GM12878 (cell line): Measurements from ENCODE around the gene TRIM25. TPM values are rescaled to one million over a fixed set of nuclear protein-coding genes. Genes with fewer than 3 reads are reported as not detected.

Source experiments
- ATAC-seq: fragments of 200-7000 bp; cut with Tn5 transposase; 3 replicates; pipeline ENCODE4 v1.9.1; 2020; ENCODE audit warnings: mild to moderate bottlenecking, moderate library complexity
- BruUV-seq: library from RNA; stranded (reverse); fragments of 400-500 nt; replicated peaks from 2 replicates; lab custom pipeline; 2021; lab: Mats Ljungman, UMichigan
- CTCF ChIA-PET: fragments of 300-600 bp; sonication (Branson Sonifier 250); formaldehyde crosslinking; extraction: SDS; loops from one replicate; lab custom pipeline; 2021; ENCODE audit warnings: inconsistent platforms; lab: Yijun Ruan, JAX
- POLR2A ChIA-PET: fragments of 350-600 bp; formaldehyde crosslinking; extraction: SDS; loops from one replicate; lab custom pipeline; 2021; ENCODE audit warnings: inconsistent platforms; lab: Charles Lee
- RAD21 ChIA-PET: fragments of 300-600 bp; sonication (Branson Sonifier 250); formaldehyde crosslinking; loops from one replicate; lab custom pipeline; 2023; ENCODE audit warnings: antibody characterized with exemption; ENCODE audit not compliant: unreplicated experiment; lab: Charles Lee
- SMC1A ChIA-PET: fragments of 300-600 bp; sonication (Branson Sonifier 250); formaldehyde crosslinking; loops from one replicate; lab custom pipeline; 2023; ENCODE audit not compliant: unreplicated experiment, uncharacterized antibody; lab: Charles Lee
- DNase-seq: peaks from one replicate; pipeline ENCODE4 v3.0.0-alpha.2; 2011; ENCODE audit warnings: low read depth, low spot score
- FAIRE-seq: peaks from 3 replicates; lab custom pipeline; 2011; peaks lifted over from hg19 to GRCh38; lab: Jason Lieb, UNC
- H2AFZ ChIP-seq: 2 replicates; pipeline ENCODE4 v1.6.0; 2011; ENCODE audit warnings: low read depth, low read length, control low read depth; ENCODE audit not compliant: control insufficient read depth
- H3K27ac ChIP-seq: 2 replicates; pipeline ENCODE4 v1.5.1; 2011; ENCODE audit warnings: control low read depth; ENCODE audit not compliant: control insufficient read depth, insufficient read depth
- H3K27me3 ChIP-seq, 2 experiments: replicated peaks in 1 of 2; 2 replicates each; pipeline versions ENCODE4 v1.6.0 to v1.6.1; 2011; ENCODE audit warnings: low read length in 1 of 2; ENCODE audit not compliant: control insufficient read depth in 2 of 2, insufficient read depth in 2 of 2
- H3K36me3 ChIP-seq, 2 experiments: 2 replicates each; pipeline ENCODE4 v1.5.1; 2011; ENCODE audit warnings: low read length in 1 of 2; ENCODE audit not compliant: control insufficient read depth in 2 of 2, insufficient read depth in 2 of 2
- H3K4me1 ChIP-seq: 2 replicates; pipeline ENCODE4 v1.6.1; 2011; ENCODE audit warnings: mild to moderate bottlenecking, low read length, moderate library complexity, mixed read lengths; ENCODE audit not compliant: control insufficient read depth, insufficient read depth
- H3K4me2 ChIP-seq: 2 replicates; pipeline ENCODE4 v1.6.0; 2011; ENCODE audit warnings: control low read depth; ENCODE audit not compliant: control insufficient read depth, insufficient read depth
- H3K4me3 ChIP-seq: fragments of 200-600 bp; sonication (generic); 2 replicates; pipeline ENCODE4 v1.5.1; 2016
- H3K79me2 ChIP-seq: 2 replicates; pipeline ENCODE4 v1.6.0; 2011; ENCODE audit warnings: low read length; ENCODE audit not compliant: control insufficient read depth, insufficient read depth
- H3K9ac ChIP-seq: 2 replicates; pipeline ENCODE4 v1.8.0; 2011; ENCODE audit warnings: low read length, control low read depth, mixed read lengths; ENCODE audit not compliant: control insufficient read depth, insufficient read depth
- H3K9me3 ChIP-seq: replicated peaks from 3 replicates; pipeline ENCODE4 v1.5.1; 2011; ENCODE audit warnings: mild to moderate bottlenecking, low read length; ENCODE audit not compliant: control insufficient read depth, insufficient read depth
- H4K20me1 ChIP-seq: 2 replicates; pipeline ENCODE4 v1.6.0; 2011; ENCODE audit not compliant: control insufficient read depth, insufficient read depth
- CBFB ChIP-seq: IDR thresholded peaks from 2 replicates; pipeline ENCODE4 v1.6.1; 2016; ENCODE audit warnings: antibody characterized with exemption, low read depth
- CBX3 ChIP-seq: fragments of 200-600 bp; sonication (generic); IDR thresholded peaks from 2 replicates; pipeline ENCODE4 v1.6.1; 2016; ENCODE audit warnings: low read depth, borderline replicate concordance
- E2F4 ChIP-seq: IDR thresholded peaks from 2 replicates; pipeline ENCODE4 v1.6.1; 2012; ENCODE audit warnings: low read depth, low read length, improper control_type of control experiment
- EP300 ChIP-seq, 2 experiments: fragments of 150-350 bp in 1 of 2; IDR thresholded peaks; 2 replicates each; pipeline ENCODE4 v1.6.1; 2011 to 2012; ENCODE audit warnings: low read depth in 2 of 2, low read length in 2 of 2, borderline replicate concordance in 1 of 2, improper control_type of control experiment in 1 of 2, inconsistent platforms in 1 of 2; ENCODE audit not compliant: control insufficient read depth in 1 of 2
- ESRRA ChIP-seq: IDR thresholded peaks from 2 replicates; pipeline ENCODE4 v1.6.1; 2012; ENCODE audit warnings: mild to moderate bottlenecking, low read length, improper control_type of control experiment
- IRF4 ChIP-seq: IDR thresholded peaks from 2 replicates; pipeline ENCODE4 v1.6.1; 2011; ENCODE audit warnings: low read depth, low read length
- KLF5 ChIP-seq: fragments of 450-650 bp; IDR thresholded peaks from 2 replicates; pipeline ENCODE4 v1.6.1; 2014; ENCODE audit warnings: mild to moderate bottlenecking; ENCODE audit not compliant: partially characterized antibody
- NR2F1 ChIP-seq: fragments of 450-650 bp; conservative IDR thresholded peaks from 2 replicates; pipeline ENCODE4 v1.6.1; 2017; ENCODE audit warnings: mild to moderate bottlenecking
- PML ChIP-seq: IDR thresholded peaks from 2 replicates; pipeline ENCODE4 v1.6.1; 2012; ENCODE audit warnings: low read length, inconsistent platforms
- SKIL ChIP-seq: fragments of 450-650 bp; IDR thresholded peaks from 2 replicates; pipeline ENCODE4 v1.6.1; 2017; ENCODE audit warnings: mild to moderate bottlenecking, low read depth, inconsistent platforms; ENCODE audit not compliant: poor library complexity, severe bottlenecking
- SMAD1 ChIP-seq: fragments of 450-650 bp; IDR thresholded peaks from 2 replicates; pipeline ENCODE4 v1.6.1; 2018; ENCODE audit warnings: mild to moderate bottlenecking, low read depth; ENCODE audit not compliant: partially characterized antibody
- WRNIP1 ChIP-seq: IDR thresholded peaks from 2 replicates; pipeline ENCODE4 v1.6.1; 2011; ENCODE audit warnings: low read depth, low read length, improper control_type of control experiment, borderline replicate concordance
- ZNF24 ChIP-seq: fragments of 450-650 bp; IDR thresholded peaks from 2 replicates; pipeline ENCODE4 v1.6.1; 2017; ENCODE audit warnings: antibody characterized with exemption, mild to moderate bottlenecking
- ZNF622 ChIP-seq: fragments of 450-650 bp; IDR thresholded peaks from 2 replicates; pipeline ENCODE4 v1.6.1; 2017; ENCODE audit warnings: mild to moderate bottlenecking, inconsistent platforms
- WGBS: methylation state at CpG from one replicate; pipeline ENCODE4 v1.1.6; 2016; ENCODE audit warnings: low lambda C conversion rate; ENCODE audit not compliant: insufficient replicate concordance, insufficient coverage; ENCODE audit errors: missing lambda C conversion rate; 5-methylcytosine and 5-hydroxymethylcytosine counted together
- in situ Hi-C: fragments of 300-500 bp; cut with MboI; formaldehyde crosslinking; loops from 9 replicates; pipeline ENCODE4 v1.14.3; 2018; ENCODE audit warnings: mixed read lengths
- intact Hi-C: fragments of 100-400 bp; cut with micrococcal nuclease; formaldehyde crosslinking; loops from one replicate; pipeline ENCODE4 v1.14.2; 2022; ENCODE audit not compliant: unreplicated experiment
- polyA plus RNA-seq, 11 experiments: library from polyadenylated mRNA; depleted of rRNA in 4 of 11; unstranded in 6 of 11; stranded (reverse) in 5 of 11; fragments of >200 nt; fragmentation: Nextera tagmentation in 4 of 11; fragmentation: Illumina TruSeq in 1 of 11; extraction: Ambion mirVana in 4 of 11; extraction: Trizol in 1 of 11; gene quantifications; 1 replicate in 1 of 11; 2 replicates in 10 of 11; pipeline versions ENCODE4 v1.2.1 to v1.2.3, GENCODE V29; 2011 to 2016; ENCODE audit warnings: inconsistent platforms in 2 of 11, missing spikeins in 2 of 11, low read depth in 1 of 11
- total RNA-seq, 4 experiments: library from RNA; depleted of rRNA in 3 of 4; stranded (reverse); fragments of >200 nt in 3 of 4; fragmentation: Illumina TruSeq in 1 of 4; extraction: Trizol in 1 of 4; gene quantifications; 2 replicates each; pipeline versions ENCODE4 v1.2.1 to v1.2.3, GENCODE V29; 2013 to 2021

The TRIM25 gene
- total and polyA plus RNA-seq, 10 of the 15 experiments (the other 5 are each of a cell fraction or from before 2014, with no cell fraction given) = 10.5 to 123 (median 51.3) TPM

GRCh38 chr17:56863974-56864373 is 49.9 kb downstream of the TRIM25 start:
- H3K27me3 ChIP-seq = no peaks in the 10 kb centered on the region
- H3K4me3 ChIP-seq = no peak overlapping the region
- DNase-seq (no peak), ATAC-seq (no peak), FAIRE-seq (no peak)
- ChIA-PET POLR2A (no interaction called here), SMC1A (interaction anchor here (1.0 to 1.8 kb wide), 5 partner anchors 15 to 58 kb away, joined by 3 to 8 read pairs (median 4); no protein-coding TSS in a partner anchor), RAD21 (interaction anchor here (0.7 to 1.6 kb wide), 2 partner anchors 44 to 226 kb away, joined by 3 to 5 read pairs; no protein-coding TSS in a partner anchor), CTCF (interaction anchor here (0.6 to 2.2 kb wide), 8 partner anchors 13 to 1714 kb away, joined by 3 to 5 read pairs (median 4); no protein-coding TSS in a partner anchor)
- in situ Hi-C loops (no loop called here), intact Hi-C loops (no loop called here)
- no peak overlapping the region for H2AFZ ChIP-seq
- BruUV-seq = no TSS peak
- no peaks in the 10 kb centered on the region for H4K20me1 ChIP-seq
- no peaks in the 10 kb centered on the region for H3K4me1 ChIP-seq
- H3K9ac ChIP-seq = no peak overlapping the region
- H3K27ac ChIP-seq = no peak overlapping the region
- no peak overlapping the region for H3K4me2 ChIP-seq
- WGBS = 87% methylated on average over 3 of the region's 3 CpGs
- no peaks in the 10 kb centered on the region; the same call in 2 of the 3 replicates for H3K9me3 ChIP-seq
- no peaks in the 10 kb centered on the region for H3K79me2 ChIP-seq
- 0 out of 2 replicates have a peak, but pooled peaks have one; percentile 33 for TF ChIP-seq NR2F1
- TF ChIP-seq SKIL = no peak
- peaks cover 2 to 8% of the 10 kb centered on the region in 2 experiments; a peak in 3 of 4 replicates for H3K36me3 ChIP-seq

GRCh38 chr17:56861899-56862298 is 52.0 kb downstream of the TRIM25 start:
- 99% methylated on average over 3 of the region's 3 CpGs for WGBS
- TF ChIP-seq CBFB (no peak), WRNIP1 (no peak), KLF5 (no peak), ZNF622 (no peak), SMAD1 (no peak), PML (no peak), CBX3 (no peak), E2F4 (no peak), IRF4 (no peak), ESRRA (no peak), EP300 (IDR thresholded peaks at IDR 0.05; ENCODE audit: borderline replicate concordance in 1 of 2, control insufficient read depth in 1 of 2, low read depth in 2 of 2, low read length in 2 of 2) (no peak), ZNF24 (no peak)
- TF ChIP-seq, all 136 proteins: peak for 0
- no peaks in the 10 kb centered on the region for H3K79me2 ChIP-seq
- H4K20me1 ChIP-seq = no peaks in the 10 kb centered on the region
- H3K27ac ChIP-seq = no peak overlapping the region
- DNase-seq (no peak), FAIRE-seq (no peak), ATAC-seq (no peak)
- H3K9ac ChIP-seq = no peak overlapping the region
- peaks cover 2 to 8% of the 10 kb centered on the region in 2 experiments; a peak in 3 of 4 replicates for H3K36me3 ChIP-seq
- BruUV-seq = no TSS peak
- in situ Hi-C loops (no loop called here), intact Hi-C loops (no loop called here)
- H3K4me3 ChIP-seq = no peak overlapping the region
- no peaks in the 10 kb centered on the region for H3K9me3 ChIP-seq
- no peak overlapping the region for H3K4me2 ChIP-seq
- H2AFZ ChIP-seq = no peak overlapping the region
- RAD21 ChIA-PET = no interaction called here
- POLR2A ChIA-PET = no interaction called here
- SMC1A ChIA-PET = no interaction called here
- no peaks in the 10 kb centered on the region for H3K27me3 ChIP-seq
- H3K4me1 ChIP-seq = no peaks in the 10 kb centered on the region
- CTCF ChIA-PET = no interaction called here
